Measurements from ENCODE around the gene CNKSR2.
A peak's percentile ranks its signal among the peaks of the same experiment; 100 is the strongest.

Gene CNKSR2

GRCh38 chrX:21581479-21581878 is 207.3 kb downstream of the CNKSR2 start:
- no peak overlapping the region for H3K4me3 ChIP-seq (ENCODE audit: low read depth, low read length)
- DNase-seq (ENCODE audit: low read depth), result no peak

GRCh38 chrX:21586001-21586400 is 211.8 kb downstream of the CNKSR2 start:
- no peak overlapping the region for H3K4me3 ChIP-seq (ENCODE audit: low read depth, low read length)
- no peak for DNase-seq (ENCODE audit: low read depth)

GRCh38 chrX:21590012-21590776 is 216.0 kb downstream of the CNKSR2 start:
- DNase-seq (ENCODE audit: low read depth), result no peak

GRCh38 chrX:21606002-21606401 is 231.8 kb downstream of the CNKSR2 start:
- DNase-seq (ENCODE audit: low read depth), result no peak
- no peak overlapping the region for H3K4me3 ChIP-seq (ENCODE audit: low read depth, low read length)

More at GRCh38 chrX:21590012-21590776, 216.0 kb downstream of the CNKSR2 start:
- no peak overlapping the region for H3K4me3 ChIP-seq (ENCODE audit: low read depth, low read length)

GRCh38 chrX:21610168-21610567 is 235.9 kb downstream of the CNKSR2 start:
- no peak for DNase-seq (ENCODE audit: low read depth)
- no peak overlapping the region for H3K4me3 ChIP-seq (ENCODE audit: low read depth, low read length)

GRCh38 chrX:21612154-21612553 is 237.9 kb downstream of the CNKSR2 start:
- no peak for DNase-seq (ENCODE audit: low read depth)
- no peak overlapping the region for H3K4me3 ChIP-seq (ENCODE audit: low read depth, low read length)

GRCh38 chrX:21616386-21616785 is 242.2 kb downstream of the CNKSR2 start:
- DNase-seq (ENCODE audit: low read depth), result no peak
- H3K4me3 ChIP-seq (ENCODE audit: low read depth, low read length), result no peak overlapping the region

GRCh38 chrX:21620234-21620633 is 246.0 kb downstream of the CNKSR2 start:
- no peak overlapping the region for H3K4me3 ChIP-seq (ENCODE audit: low read depth, low read length)
- DNase-seq (ENCODE audit: low read depth), result no peak

GRCh38 chrX:21623778-21624501 is 249.7 kb downstream of the CNKSR2 start:
- DNase-seq (ENCODE audit: low read depth), result no peak
- H3K4me3 ChIP-seq (ENCODE audit: low read depth, low read length), result no peak overlapping the region

- no peak overlapping the region for H3K4me3 ChIP-seq (ENCODE audit: low read depth, low read length)
- DNase-seq (ENCODE audit: low read depth), result no peak
These were observed 257.8 kb downstream of the CNKSR2 start for GRCh38 chrX:21632027-21632426.

GRCh38 chrX:21638311-21638710 is 264.1 kb downstream of the CNKSR2 start:
- peak; percentile 28 for DNase-seq (ENCODE audit: low read depth)
- no peak overlapping the region for H3K4me3 ChIP-seq (ENCODE audit: low read depth, low read length)

- DNase-seq (ENCODE audit: low read depth), result no peak
- no peak overlapping the region for H3K4me3 ChIP-seq (ENCODE audit: low read depth, low read length)
These were observed 265.6 kb downstream of the CNKSR2 start for GRCh38 chrX:21639775-21640174.

GRCh38 chrX:21645431-21645830 is 271.2 kb downstream of the CNKSR2 start:
- no peak for DNase-seq (ENCODE audit: low read depth)
- no peak overlapping the region for H3K4me3 ChIP-seq (ENCODE audit: low read depth, low read length)

- H3K4me3 ChIP-seq (ENCODE audit: low read depth, low read length), result no peak overlapping the region
- DNase-seq (ENCODE audit: low read depth), result no peak
These were observed 271.7 kb downstream of the CNKSR2 start for GRCh38 chrX:21645886-21646285.

- no peak for DNase-seq (ENCODE audit: low read depth)
- no peak overlapping the region for H3K4me3 ChIP-seq (ENCODE audit: low read depth, low read length)
These were observed 281.8 kb downstream of the CNKSR2 start for GRCh38 chrX:21655901-21656586.

GRCh38 chrX:21656587-21657317 is 282.5 kb downstream of the CNKSR2 start:
- DNase-seq (ENCODE audit: low read depth), result no peak
- H3K4me3 ChIP-seq (ENCODE audit: low read depth, low read length), result no peak overlapping the region

- DNase-seq (ENCODE audit: low read depth), result no peak
- H3K4me3 ChIP-seq (ENCODE audit: low read depth, low read length), result no peak overlapping the region
These were observed 283.3 kb downstream of the CNKSR2 start for GRCh38 chrX:21657318-21658151.

- peak within 1 kb of the TSS; percentile 18 for H3K4me3 ChIP-seq (ENCODE audit: low read depth, low read length)
- DNase-seq (ENCODE audit: low read depth), result no peak
These were observed 284.0 kb downstream of the CNKSR2 start, which contains the start of gene KLHL34 for GRCh38 chrX:21658152-21658737. Gene KLHL34 (minus strand): TSS chrX:21658330. CDS start chrX:21657788, 542 bp downstream.
